ENCODE data around the gene PLCB3. TPM values are rescaled to one million over a fixed set of nuclear protein-coding genes. Genes with fewer than 3 reads are reported as not detected.
A peak's percentile ranks its signal among the peaks of the same experiment; 100 is the strongest.

PLCB3 gene
- total RNA-seq, 1 donor from 2014 or later: 34.9 TPM

- H3K4me1 Mint-ChIP-seq: peaks cover 21% of the 10 kb centered on the region
- no peaks in the 10 kb centered on the region for H3K9me3 Mint-ChIP-seq
- peak overlapping the region; percentile 82 for H3K4me3 Mint-ChIP-seq
- H3K36me3 Mint-ChIP-seq: peaks cover 3% of the 10 kb centered on the region
- no peak for TF ChIP-seq CTCF (IDR thresholded peaks at IDR 0.05; ENCODE audit: unreplicated experiment)
- no peaks in the 10 kb centered on the region for H3K27me3 Mint-ChIP-seq (ENCODE audit: low read depth)
- H3K27ac Mint-ChIP-seq: peak overlapping the region; percentile 85
- peak in 1 of 2 experiments; percentile 60 for DNase-seq (ENCODE audit: low spot score in 2 of 2, unreplicated experiment in 2 of 2)
These were observed 16.5 kb upstream of the PLCB3 start for GRCh38 chr11:64234647-64235379.

- no peak for TF ChIP-seq CTCF (IDR thresholded peaks at IDR 0.05; ENCODE audit: unreplicated experiment)
- H3K36me3 Mint-ChIP-seq: peaks cover 3% of the 10 kb centered on the region
- no peak for DNase-seq (ENCODE audit: low spot score in 2 of 2, unreplicated experiment in 2 of 2)
- H3K27me3 Mint-ChIP-seq (ENCODE audit: low read depth): no peaks in the 10 kb centered on the region
- H3K4me1 Mint-ChIP-seq: peaks cover 26% of the 10 kb centered on the region
- peak overlapping the region; percentile 82 for H3K4me3 Mint-ChIP-seq
- peak overlapping the region; percentile 85 for H3K27ac Mint-ChIP-seq
- H3K9me3 Mint-ChIP-seq: no peaks in the 10 kb centered on the region
These were observed 15.7 kb upstream of the PLCB3 start for GRCh38 chr11:64235437-64236161.

- Mint-ChIP-seq H3K27me3 (ENCODE audit: low read depth) (no peaks in the 10 kb centered on the region), H3K4me1 (peaks cover 21% of the 10 kb centered on the region), H3K9me3 (no peaks in the 10 kb centered on the region), H3K36me3 (peaks cover 3% of the 10 kb centered on the region), H3K4me3 (no peak overlapping the region), H3K27ac (no peak overlapping the region)
- TF ChIP-seq CTCF (IDR thresholded peaks at IDR 0.05; ENCODE audit: unreplicated experiment): no peak
- DNase-seq (ENCODE audit: low spot score in 2 of 2, unreplicated experiment in 2 of 2): no peak
These were observed 13.8 kb upstream of the PLCB3 start for GRCh38 chr11:64237484-64237951.

- Mint-ChIP-seq H3K4me3 (no peak overlapping the region), H3K36me3 (peaks cover 3% of the 10 kb centered on the region), H3K27me3 (ENCODE audit: low read depth) (no peaks in the 10 kb centered on the region), H3K27ac (peak overlapping the region; percentile 30), H3K9me3 (no peaks in the 10 kb centered on the region), H3K4me1 (peaks cover 25% of the 10 kb centered on the region)
- no peak for TF ChIP-seq CTCF (IDR thresholded peaks at IDR 0.05; ENCODE audit: unreplicated experiment)
- no peak for DNase-seq (ENCODE audit: low spot score in 2 of 2, unreplicated experiment in 2 of 2)
These were observed 13.3 kb upstream of the PLCB3 start for GRCh38 chr11:64238076-64238475.

- Mint-ChIP-seq H3K36me3 (peaks cover 3% of the 10 kb centered on the region), H3K27ac (peak overlapping the region; percentile 30), H3K4me3 (no peak overlapping the region), H3K9me3 (no peaks in the 10 kb centered on the region), H3K4me1 (peaks cover 28% of the 10 kb centered on the region), H3K27me3 (ENCODE audit: low read depth) (no peaks in the 10 kb centered on the region)
- DNase-seq (ENCODE audit: low spot score in 2 of 2, unreplicated experiment in 2 of 2): no peak
- TF ChIP-seq CTCF (IDR thresholded peaks at IDR 0.05; ENCODE audit: unreplicated experiment): no peak
These were observed 12.3 kb upstream of the PLCB3 start for GRCh38 chr11:64238999-64239398.
